H4 (cell line): ENCODE data around the gene PIP5K1C. TPM values are rescaled to one million over a fixed set of nuclear protein-coding genes. Genes with fewer than 3 reads are reported as not detected.

Experiments
- DNase-seq: peaks from one replicate; pipeline ENCODE4 v3.0.0-alpha.2; 2015; ENCODE audit warnings: low spot score
- total RNA-seq: library from RNA; depleted of rRNA; stranded (reverse); fragments of >200 nt; shearing (Covaris generic); gene quantifications from 2 replicates; pipeline ENCODE4 v1.2.3, GENCODE V29; 2014

Gene PIP5K1C
- total RNA-seq, 1 experiment from 2014 or later: 6.8 TPM

DNA sequence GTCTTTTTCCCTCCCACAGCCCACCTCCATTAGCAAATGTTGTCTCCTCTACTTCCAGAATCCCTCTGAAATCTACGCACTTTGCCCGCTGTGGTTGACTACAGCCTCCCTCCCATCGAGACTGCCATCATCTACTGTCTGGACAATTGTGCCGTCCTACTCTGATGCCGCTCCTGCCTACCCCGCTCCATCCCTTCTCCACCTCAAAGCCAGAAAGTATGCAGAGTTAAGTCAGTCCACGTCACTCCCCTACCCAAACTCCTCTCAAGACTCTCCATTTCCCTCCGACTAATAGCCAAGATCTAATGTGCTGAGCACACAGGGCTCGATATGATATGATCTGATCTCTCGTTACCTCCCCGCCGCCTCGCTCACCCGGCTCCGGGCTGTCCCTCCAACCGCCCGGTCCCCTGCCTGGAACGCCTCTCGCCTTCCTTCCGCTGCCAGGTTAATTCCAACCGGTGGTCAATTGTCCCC, 74.2 kb downstream of the PIP5K1C start:
- no peak for DNase-seq

DNA sequence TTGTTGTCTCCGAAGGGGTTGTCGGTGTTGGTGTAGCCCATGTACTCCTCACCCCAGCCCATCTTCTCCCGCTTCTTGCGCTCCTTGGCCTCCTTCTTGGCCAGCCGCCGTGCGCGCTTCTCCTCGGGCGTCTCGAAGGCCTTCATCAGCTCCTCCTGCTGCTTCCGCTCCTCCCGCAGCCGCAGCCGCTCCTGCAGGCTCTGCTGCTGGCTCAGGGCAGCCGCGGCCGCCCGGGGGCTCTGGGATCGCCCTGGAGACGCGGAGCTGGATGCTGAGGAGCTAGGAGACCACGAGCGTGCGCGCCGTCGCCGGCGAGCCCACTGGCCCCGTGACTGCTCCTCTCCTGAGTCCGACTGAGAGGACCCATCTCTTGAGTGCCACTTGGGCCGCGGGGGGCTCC, 76.6 kb downstream of the PIP5K1C start:
- no peak for DNase-seq

DNA sequence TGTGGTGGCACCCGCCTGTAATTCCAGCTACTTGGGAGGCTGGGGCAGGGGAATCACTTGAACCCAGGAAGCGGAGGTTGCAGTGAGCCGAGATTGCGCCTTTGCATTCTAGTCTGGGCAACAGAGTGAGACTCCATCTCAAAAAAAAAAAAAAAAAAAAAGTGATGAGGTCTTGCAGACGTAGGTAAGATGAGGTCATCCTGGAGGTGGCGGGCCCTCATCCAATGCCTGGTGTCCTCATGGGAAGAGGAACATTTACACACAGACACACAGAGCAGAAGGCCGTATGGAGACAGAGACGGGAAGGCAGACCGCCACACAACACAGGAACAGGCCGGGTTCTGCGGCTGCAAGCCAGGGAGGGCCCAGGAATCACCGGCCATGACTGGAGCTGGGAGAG, 78.0 kb downstream of the PIP5K1C start:
- no peak for DNase-seq

DNA sequence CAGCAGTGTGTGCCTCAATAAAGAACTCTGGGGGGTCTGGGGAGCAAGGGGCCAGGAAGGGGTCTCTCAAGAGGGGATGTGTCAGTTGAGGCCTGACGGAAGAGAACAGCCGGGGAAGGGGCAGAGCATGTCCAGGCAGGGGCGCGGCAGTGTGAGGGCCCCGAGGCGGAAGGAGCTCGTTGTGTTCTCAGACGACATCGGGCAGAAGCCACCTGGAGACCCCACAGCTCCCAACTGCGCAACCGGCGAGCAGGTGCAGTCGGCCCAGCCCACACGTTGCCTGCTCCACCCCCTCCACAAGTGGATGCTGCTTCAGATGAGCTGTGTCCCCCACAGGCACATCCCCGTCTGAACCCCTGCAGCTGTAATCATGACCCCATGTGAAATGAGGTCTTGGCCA, 78.6 kb downstream of the PIP5K1C start:
- DNase-seq: no peak

DNA sequence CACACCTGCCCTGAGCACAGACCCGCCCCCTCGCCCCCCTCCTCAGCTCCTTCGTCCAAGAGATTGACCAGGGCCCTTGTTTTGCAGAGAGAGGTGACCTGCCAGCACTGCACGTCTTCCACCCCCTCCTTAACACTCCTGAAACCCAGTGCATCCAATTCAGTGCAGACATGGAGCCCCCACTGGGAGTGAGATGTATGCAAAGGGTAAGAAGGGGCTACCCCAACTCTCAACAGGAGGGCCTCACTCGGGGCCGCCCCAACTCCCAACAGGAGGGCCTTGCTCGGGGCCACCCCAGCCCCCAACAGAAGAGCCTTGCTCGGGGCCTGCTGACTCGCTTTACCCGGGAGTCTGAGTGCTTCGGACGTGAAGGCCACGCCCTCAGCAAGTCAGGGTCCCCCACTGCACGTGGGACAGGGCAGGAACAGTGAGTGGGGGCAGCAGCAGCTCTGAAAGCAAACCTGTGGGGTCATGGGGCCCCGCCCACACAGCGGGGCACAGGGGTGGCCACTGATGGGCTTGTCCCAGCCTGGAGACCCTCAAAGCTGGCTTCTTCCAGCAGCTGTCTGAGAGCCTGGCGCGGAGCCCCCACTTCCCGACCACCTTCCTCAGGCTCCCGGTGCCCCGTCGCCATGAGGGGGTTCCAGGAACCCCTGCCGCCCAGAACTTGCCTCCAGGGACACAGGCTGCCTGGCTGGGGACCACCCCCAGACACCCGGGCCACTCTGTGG, 79.3 kb downstream of the PIP5K1C start:
- no peak for DNase-seq

DNA sequence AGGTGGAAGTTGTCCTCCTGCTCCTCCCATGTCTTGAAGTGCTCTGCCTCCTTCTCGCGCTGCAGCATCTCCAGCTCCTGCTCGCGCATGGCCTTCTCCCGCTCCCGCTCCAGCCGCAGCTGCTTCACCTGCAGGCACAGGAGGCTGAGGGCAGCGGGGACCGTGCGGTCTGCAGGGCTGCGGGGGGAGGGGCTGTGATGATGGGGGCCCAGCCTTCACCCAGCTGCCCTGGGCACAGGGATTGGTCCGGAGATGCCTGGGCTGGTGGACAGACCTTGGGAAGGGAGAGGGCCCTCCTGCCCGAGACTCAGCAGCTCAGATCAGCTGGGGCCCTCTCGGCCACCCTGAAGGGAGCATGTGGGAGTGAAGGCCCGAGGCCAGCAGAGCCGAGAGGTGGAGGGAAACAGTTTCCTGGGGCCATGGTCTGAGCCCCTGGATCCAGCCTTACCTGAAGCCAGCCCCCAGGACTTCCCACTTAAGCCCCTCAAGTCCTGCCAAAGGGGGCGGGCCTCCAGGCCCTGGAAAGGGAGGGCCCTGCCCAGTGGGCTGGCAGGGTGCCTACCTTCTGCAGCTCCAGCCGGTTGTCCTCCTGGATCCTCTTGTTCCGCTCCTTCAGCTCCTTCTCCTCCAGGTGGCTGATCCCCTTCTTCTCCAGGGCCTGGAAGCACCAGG, 80.0 kb downstream of the PIP5K1C start:
- DNase-seq: no peak

DNA sequence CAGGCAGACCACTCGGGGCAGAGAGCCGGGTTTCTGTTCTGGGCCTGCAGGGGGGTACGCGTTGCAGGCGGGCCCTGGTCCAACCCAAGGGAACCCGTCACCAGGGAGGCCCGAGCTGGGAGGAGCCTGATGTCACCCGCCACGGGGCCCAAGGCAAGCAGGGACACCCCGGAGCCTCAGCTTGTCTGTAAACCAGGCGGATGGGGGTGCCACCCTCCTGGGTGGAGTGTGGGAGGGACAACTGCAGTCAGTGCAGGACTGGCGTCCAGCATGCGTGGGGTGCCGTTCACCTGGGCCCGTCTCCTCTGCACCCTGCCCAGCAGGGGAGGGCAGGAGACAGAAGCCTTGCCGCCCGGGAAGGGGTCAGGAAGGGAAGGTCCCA, 80.6 kb downstream of the PIP5K1C start:
- no peak for DNase-seq

DNA sequence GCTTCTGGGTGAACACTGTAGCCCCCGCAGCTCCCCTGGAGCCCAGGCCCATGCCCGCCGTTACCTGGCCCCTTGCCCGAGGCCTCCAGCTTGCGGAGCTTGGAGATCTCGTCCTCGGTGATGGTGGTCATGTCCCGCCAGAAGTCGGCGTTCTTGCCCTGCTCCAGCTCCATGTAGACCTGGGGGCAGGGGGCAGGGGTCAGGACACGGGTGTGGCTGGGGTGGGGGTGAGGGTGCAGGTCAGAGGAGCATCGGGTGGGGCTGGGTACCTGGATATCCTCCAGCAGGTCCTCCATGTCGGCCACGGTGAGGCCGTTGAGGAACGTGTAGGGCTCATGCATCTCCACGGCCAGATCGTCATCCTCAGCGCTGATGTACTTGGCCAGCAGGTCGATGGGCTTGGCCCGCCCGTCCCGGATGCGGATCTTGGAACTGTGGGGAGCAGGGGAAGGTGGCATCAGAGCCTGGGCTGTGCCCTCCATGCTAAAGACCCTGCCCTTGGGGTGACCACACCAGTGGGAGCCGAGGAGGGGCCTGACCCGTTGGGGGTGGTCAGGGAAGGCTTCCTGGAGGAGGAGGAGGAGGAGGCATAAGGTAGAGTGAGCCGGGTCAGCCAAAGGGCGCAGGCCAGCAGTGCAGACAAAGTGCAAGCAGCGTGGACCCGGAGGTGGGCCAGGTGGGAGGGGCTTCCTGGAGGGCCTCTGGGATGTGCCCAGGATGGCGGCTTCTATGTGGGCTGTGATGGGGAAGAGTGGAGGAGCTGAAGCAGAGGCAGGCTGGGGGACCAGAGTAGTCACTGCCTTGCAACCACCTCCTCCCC, 81.2 kb downstream of the PIP5K1C start:
- no peak for DNase-seq

DNA sequence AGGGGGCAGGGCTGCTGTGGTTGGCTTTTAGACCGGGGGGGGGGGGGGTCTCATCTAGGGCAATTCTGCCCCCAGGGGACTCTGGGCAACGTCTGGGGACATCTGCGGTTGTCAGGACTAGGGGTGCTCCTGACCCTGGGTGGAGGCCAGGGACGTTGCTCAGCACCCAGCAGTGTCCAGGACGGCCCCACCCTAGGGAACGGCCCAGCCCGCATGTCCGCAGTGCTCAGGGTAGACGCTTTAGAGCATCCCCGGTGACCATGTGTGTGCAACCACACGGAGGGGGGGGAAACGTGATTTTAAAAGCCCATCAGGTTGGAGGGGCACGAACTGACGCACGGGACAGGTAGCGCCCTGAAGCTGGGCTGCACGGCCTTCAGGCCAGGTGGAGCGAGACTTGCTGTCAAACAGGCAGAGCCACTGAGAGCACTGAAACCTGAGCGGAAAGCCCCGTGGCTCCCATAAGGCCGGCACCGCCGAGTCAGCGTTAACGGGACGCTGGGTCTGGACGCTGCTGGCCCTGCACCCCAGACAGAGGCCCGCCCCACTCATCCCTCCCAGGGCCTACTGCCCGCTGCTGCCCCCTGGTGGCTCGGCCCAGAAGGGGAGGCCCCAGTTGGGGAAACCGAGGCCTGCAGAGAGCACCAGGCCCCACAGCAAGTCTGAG, 82.0 kb downstream of the PIP5K1C start:
- DNase-seq: no peak

DNA sequence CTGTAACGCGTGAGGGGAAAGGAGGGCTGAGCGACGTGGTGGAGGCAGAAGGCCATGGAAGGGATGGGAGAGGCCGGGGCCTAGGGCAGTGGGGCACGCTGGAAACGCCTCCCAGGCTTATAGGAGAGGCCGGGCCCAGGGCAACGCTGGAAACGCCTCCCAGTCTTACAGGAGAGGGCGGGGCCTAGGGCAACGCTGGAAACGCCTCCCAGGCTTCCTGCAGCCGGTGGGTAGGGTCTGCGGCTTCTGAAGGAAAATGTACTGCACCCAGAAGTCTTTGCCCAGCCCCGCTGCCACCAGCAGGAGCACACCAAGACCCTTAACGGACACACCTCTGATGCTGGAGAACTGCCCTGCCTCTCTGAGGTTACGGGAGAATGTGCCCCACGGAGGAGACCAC, 82.8 kb downstream of the PIP5K1C start:
- no peak for DNase-seq

DNA sequence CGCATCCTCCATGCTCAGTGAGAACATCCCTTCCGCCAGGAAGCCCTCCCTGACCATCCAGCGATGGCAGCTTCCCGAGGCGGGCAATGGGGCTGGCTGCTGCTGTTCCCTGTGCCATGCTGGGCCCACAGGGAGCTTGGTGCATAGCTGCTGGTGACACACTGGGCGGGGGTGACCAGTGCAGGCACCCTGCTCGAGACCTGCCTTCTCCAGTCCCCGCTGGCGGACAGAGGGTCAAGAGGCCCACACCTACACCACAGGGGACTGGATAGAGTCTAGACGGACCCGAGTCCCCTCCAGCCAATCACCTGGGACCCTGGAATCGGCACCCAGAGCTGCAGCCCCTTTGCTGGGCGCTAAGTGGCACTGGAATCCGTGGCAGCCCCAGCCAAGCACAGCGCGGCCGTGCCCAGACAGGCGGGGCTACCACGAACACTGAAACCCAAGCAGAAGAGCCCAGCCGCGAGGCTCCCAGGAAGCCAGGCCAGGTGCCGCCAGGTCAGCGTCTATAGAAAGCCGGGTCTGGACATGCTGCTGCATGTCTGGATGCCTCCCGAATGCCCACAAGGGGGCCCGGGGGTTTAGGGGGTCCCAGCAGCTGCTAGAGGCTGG, 84.6 kb downstream of the PIP5K1C start:
- DNase-seq: no peak

DNA sequence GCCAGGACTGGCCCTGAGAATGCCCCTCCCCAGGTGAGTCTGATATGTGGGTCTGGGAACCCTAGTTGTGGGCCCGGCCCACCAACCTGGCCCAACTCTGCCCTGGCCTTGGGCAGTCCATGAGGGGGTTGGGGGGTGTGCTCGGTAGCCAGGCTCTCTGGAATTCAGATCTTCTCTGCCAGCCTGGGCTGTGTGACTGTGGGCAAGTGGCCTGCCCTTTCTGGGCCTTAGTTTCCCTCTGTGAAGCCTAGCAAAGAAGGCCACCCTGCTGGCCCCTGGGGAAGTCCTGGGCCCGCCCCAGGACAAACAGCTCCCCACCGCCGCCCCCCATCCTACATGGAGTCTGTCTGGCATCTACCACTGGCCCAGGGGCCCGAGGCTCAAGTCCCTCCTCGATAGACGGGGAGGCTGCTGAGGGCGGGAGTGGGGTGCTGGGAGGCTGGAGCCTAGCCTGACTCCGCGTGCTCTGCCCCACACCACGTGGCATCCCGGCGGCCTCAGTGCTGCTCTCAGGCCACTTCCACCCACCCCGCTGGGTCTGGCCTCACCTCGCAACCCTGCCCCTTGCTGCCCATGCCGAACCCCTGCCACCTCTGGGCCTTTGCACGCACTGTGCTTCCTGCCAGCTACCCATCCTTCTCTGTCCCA, 85.3 kb downstream of the PIP5K1C start:
- no peak for DNase-seq

DNA sequence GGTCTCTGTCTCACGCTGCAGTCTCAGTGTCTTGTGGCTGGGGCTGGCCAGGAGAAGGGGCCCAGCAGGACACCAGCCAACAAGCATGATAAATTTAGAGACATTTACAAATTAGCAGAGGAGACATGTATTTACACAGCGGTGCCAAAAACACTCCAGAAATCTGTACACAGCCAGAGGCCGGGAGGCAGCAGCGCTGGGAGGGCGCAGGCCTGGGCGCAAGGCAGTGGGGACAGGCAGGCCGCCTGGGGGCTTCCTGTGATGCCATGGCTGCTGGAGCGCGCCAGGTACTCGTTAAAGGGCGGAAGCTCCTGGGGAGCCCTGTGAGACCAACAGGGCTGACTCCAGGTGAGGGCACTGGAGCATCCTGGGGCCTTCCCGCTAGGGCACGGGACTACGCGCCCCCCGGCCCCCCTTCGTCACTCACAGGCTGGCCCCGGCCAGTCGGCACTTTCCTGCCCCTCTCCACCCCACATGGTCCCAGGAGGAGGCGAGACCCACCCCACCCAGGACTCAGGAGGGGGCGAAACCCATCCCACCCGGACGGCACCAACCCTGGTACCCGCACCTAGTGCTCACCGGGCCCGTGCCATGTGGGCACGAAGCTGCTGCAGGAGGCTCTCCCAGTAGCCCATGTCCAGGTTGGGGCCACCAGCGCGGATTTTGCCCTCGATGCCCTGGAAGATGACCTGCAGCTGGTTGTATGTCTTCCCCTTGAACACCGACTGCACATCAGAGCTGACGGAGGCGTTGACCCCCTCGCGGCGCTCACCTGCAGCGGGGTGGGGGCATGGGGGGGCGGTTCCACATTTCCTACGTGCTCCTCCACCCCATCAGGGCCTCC, 86.2 kb downstream of the PIP5K1C start:
- DNase-seq: no peak

DNA sequence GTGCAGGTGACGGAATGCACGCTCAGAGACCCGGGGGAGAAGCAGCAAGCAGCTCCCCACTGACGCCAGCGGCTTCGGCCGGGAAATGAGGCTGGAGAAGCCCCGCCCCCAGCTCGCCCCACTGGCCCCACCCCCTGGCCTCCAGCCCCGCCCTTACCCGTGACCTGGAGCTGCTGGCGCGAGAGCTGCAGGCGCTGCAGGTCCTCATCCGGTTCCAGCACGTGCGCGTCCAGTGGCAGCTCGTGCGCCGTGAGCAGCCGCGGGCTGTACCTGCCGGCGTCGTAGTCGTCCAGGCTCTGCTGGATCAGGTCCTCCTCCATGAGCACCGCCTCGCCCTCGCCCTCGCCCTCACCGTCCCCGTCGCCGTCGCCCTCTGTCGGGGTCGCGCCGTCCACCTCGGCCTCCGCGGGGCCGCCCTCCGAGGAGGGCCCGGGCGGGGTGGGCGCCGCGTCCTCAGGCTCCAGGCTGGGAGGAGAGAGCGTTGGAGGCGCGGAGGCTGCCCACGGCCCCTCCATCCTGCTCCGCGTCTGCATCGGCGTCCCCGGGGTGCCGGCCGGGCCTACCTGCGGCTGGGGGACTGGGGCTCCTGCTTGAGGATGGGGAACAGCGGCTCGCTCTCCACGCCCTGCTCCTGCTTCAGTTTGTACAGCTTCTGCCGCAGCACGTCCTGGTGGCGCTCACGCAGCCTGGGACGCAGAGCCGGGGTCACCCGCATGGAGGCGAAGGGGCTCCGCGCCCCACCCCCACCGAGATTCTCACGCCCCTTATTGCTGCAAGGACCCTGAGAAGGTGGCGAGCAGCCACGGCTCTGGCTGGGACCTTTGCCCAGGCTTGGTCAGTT, 87.1 kb downstream of the PIP5K1C start:
- no peak for DNase-seq

DNA sequence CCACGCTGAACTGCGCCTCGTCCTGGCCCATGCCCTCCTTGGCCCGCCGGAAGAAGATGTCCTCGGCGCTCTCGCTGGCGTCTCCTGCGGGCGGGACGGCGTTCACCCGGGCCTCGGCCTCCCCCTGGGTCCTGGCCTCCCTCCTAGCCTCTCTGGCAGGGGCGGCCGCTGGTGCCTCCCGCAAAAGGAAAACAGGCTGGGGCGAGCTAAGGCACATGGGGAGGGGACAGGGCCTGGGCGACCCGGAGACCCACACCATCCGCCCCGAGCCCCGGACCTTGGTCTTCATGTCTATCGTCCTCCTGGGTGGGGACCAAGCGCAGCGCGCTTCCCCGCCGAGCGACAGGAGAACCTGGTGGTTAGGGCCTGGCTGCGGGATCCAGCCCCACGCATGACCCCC, 87.9 kb downstream of the PIP5K1C start:
- no peak for DNase-seq

DNA sequence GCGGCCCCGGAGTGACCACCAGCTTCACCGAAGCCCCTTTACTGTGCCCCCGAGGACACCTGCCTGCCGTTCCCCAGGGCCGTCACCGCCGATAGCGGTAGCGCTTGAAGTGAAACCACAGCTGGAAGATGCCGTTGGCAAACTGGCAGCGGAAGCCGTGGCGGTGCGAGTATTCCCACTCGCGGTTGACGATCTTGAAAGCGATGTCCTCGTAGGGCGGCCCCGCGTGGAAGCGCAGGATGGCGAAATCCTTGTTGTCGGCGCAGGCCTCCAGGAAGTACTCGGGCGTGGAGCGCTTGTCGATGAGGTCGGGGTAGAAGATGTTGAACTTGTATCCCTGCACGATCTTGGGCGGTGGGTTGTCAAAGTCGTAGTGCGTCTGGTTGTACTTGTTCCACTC, 88.4 kb downstream of the PIP5K1C start:
- no peak for DNase-seq

DNA sequence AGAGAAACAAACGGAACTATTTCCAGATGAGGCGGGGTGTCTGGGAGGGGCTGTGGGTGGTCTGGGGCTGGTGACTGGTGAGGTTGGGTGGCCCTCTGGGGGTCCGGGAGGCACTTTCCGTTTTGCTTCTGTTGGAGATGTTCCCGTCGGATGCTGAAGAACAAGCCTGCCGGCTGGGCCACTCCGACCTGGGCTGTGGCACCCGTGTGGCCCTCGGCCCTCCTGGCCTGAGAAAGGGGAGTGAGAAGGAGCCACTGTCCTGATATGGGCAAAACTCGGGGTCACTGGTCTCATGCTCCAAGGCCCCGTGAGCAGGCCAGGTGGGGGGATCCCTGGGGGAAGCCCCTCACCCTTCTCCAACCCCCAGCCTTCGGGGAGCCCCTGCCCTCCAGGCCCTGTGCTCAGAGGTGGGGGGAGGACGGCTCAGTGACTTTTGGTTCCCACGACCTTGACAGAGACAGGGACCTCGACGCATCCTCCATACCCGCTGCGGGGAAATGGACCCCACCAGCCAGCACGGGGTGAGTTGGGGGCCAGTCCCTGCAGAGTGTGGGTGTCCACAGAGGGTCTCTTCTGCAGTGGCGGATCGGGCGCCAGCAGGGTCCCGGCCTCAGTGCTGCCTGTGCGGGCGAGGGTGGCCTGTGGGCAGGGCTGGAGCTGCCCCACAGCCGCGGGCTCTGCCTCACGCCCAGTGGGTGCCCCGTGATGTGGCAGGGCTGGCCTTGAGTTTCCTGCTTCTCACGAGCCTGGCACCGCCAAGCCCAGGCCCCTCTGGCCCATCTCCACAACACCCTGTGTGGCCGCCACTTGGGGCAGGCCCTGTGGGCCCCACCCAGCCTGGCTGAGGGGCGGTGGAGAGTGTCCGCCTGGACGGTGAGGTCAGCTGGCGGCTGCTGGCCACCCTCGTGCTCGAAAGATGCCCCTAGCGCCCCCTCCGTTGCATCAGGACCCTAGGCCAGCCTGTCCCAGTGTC, 89.2 kb downstream of the PIP5K1C start:
- DNase-seq: no peak
